ENCODE data around the gene SLC41A3.
"Not testable (repeated sequence)": the region's sequence is repeated elsewhere in the genome, so short reads cannot be mapped to it uniquely, and the experiment has no call there.

SLC41A3 gene

DNA sequence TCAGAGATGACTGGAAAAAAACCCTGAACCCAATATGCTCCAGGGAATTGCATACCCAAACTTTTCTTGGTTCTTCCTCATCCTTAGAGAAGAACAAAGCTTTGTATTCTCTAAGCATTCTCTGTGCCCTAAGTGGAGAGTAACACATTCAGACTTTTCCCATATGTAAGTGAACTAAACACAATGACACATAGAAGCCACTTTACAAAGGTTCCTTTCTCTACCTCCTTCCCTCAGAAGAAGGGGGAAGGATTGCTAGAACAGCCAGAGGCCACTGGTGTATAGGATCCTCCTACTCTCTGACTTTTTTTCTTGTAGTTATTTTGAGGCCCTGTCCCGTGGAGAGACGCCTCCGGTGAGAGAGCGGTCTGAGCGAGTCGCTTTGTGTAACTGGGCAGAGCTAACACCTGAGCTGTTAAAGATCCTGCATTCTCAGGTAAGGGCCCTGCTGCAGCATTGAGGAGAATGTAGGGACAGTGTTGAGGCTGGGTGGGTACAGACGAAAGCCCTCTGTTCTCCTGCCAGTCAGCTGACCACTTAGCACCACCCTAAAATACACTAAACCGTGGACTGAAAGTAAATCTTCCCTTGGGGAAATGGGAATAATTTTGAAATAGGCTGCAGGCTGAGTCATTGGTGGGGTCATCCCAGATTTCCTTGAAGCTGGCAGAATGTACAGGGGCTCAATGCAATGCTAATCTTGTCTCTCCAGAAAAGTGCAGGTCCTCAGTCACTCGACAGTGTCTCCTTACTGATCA, 108.5 kb downstream of the SLC41A3 start:
- not testable (repeated sequence) for DNase-seq

DNA sequence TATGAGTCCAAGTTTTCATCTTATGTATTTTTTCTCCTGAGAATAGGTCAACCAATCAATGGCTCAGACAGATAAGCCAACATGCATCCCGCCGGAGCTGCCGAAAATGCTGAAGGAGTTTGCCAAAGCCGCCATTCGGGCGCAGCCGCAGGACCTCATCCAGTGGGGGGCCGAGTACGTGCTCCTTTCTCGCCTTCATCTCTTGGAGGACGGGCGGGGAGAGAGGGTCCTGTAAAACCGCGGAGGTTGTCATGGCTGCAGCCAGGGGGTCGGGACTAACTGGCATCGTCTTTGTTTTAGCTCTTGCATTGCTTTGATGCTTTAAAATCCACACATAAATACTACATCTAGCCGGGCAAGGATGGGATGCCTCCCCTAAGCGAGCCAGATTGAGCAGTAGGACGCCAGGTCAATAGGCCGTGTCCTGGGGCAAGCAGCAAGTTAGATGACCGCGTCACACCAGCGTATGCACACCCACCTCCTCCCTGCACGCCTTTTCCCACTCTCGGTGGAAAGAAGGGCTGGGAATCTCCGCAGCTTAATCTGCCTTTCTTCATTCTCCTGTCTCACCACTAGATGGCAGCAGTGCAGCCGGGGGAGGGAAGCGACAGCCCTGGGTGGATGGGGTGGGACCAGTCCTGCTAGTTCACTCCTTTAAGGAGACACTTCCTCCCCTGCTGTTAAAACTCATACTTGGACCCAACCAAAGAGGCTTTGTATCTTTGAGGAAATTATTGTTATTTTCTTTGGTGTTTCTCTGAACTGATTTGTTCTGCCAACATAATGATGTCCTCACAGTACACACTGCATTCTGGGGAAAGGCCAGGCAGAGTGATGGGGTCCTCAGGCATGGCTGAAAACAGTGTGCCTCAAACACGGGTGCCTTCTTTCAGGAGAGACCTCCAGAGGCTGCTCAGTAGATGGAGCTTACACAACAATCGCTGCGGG, 111.7 kb downstream of the SLC41A3 start:
- DNase-seq = peak; percentile 31

DNA sequence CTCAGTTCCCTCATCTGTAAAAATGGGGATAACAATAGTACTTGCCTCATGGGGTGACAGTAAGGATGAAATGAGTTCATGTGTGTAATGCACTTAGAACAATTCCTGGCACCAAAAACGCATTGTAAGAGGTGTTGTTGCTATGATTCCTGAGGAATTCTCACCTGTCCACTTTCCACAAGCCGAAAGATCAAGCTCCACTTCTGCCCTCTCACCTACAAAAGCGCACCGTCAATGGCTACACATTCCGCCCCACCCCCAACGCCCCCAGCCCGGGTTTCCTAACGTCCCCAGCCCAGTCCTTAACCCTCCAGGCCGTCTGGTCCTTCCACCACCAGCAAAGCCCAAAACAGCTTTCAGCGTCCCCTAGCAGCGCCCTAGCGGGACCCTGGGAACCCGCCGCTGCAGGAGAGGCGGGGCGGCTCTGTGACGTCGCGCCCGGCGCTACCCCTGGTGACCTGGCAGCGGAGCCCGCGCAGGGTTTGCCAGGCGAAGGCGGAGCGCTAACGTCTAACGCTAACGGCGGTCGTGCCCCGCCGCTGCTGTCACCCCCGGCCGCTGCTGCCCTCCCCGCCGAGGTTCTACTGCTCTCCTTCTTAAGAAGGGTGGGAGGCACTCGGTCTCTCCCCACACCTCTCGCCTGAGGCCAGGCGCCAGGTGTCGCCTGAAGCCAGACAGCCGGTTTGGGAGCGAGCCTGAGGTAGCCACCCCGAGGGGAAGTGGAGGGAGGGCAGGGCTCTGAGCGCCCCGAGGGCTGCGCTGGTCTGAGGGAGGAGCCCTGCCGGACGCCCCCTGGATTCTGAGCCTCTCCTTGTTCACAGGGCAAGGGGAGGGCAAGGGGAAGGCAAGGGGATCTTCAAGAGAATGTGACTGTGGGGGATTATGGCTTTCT, 115.0 kb downstream of the SLC41A3 start, which contains the start of gene ROPN1B:
TSS of gene ROPN1B (plus strand) at position 478 of the 892 bp plus-strand sequence. CDS start 2,877 bp downstream, outside the sequence.
- not testable (repeated sequence) for DNase-seq

DNA sequence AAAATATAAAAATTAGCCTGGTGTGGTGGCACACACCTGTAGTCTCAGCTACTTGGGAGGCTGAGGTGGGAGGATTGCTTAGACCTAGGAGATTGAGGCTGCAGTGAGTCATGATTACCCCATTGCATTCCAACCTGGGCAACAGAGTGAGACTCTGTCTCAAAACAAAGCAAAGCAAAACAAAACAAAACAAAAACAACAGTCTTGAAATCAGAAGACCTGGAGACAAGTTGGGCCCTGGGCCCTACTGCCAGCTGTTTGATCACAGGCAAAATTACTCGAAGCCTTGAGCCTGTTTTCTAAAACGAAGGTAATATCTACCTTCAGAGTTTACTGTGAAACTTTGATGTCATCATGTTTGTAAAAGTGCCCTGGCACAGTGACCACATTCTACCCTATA, 115.8 kb downstream of the SLC41A3 start:
- DNase-seq = not testable (repeated sequence)

DNA sequence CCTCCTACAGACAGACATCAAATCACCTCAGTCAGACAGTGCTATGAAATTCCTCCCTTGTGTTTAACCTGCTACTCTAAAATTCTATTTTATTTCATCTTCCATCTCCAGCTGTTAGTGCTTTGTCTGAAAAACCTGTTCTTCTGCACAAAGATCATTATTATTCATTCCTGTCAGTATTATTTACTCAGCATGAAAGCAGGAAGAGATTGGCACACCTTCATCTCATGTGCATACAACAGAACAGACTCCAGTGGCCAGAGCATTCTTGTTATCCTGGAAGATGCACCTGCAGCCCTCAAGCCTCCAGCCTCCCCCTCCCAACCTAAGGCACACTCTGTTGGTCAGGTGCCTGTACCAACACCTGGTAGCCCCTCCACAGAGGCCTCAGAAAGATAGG, 116.8 kb downstream of the SLC41A3 start:
- DNase-seq = peak; percentile 87

DNA sequence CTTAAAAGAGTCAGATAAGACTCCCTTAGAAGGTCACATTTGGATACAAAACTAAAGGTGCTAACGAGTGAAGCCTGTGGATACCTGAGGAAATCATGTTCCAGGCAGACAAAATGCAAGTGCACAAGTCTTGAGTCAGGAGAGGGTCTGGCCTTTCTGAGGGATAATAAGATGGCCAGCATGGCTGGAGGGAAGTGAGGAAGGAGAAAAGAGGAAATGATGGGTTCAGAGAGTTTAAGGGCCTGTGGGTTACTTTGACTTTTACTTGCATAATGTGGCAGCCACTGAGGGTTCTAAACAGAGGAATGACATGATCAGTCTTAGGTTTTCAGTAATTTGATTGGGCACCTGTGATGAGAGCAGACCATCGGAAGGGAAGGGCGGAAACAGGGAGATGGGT, 118.4 kb downstream of the SLC41A3 start:
- no peak for DNase-seq

DNA sequence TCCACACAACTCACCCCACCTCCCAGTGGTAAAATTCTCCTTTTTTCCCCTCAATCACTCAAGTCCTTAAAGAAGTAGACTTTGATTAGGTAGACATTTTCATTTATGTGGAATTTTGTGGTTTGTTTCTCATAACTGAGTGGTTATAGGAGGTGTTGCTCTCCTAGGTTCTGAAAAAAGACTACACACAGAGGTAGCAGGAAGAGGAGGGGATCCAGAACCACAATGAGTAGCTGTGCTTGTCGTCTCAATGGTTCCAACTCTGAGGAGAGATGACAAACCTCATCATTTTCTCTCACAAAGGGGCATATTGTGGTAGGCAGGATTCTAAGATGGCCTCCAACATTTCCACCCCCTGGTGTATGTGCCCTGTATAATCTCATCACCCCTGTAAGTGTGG, 120.1 kb downstream of the SLC41A3 start:
- DNase-seq = not testable (repeated sequence)

DNA sequence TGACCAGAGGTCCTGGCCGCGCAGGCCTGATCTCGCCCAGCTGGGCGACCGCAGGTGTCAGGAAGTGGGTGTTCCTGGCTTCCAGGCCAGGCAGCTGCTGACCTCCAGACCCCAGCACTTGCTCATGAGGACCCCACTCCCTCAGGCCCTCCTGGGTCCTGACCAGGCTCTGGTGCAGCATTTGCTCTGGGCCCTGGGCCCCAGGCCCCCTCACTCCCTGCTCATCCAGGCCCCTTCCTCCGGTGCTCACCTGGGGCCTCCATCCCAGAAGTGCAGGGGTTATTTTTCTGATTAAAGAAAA, 122.7 kb downstream of the SLC41A3 start:
- DNase-seq = no peak

DNA sequence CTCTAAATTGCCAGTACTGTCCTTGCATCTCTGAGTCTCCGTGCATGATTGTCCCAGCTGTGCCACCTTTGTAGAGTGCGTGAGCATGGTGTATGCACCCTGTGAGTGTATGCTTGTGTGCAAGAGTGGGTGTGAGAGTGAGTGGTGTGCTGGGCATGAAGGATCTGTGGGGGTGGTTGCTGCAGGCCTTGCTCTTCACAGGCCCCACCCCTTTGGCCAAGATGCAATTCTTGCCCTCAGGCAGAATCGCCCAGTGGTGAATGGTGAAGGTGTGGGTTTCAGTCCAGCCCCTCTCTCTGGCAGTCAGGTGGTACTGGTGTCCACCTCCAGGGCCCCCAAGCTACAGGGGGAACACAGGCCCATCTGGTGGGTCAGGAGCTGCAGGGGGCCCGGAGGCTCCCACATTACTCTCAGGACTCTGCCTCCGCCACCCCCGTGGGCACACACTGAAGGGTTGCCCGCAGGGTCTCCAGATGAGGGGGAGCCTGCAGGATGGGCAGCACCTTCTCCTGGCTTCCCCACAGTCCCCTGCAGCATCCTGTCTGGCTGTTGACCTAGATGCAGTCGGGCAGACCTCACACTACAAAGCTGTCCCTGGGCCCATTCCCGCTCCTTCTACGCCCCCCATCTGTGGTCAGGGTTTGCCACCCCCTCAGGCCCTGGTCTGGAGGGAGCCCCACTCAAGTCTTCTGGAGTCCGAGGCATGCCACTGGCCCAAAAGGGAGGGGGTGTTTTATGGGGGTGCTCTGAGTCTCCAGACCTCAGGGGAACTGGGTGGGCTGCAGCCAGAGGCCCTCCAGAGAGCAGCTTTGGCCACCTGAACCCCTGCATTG, 123.3 kb downstream of the SLC41A3 start:
- no peak for DNase-seq

DNA sequence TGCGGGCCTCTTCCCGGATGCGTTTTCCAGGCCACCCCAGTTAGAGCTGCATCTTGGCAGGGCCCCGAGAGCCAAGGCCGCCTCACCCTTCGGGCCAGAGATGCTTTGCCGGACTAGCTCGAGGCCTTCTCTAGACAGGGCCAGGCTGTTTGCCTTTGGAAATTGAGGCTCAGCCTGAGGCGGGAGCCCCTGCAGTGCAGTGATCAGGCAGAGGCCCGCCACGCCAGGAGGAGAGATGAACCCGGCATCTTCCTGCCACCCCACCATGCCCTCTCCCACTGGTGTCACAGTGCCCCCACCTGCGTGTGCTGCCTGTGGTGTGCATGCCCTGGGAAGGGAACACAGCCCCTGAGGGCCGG, 123.9 kb downstream of the SLC41A3 start:
- DNase-seq = no peak

DNA sequence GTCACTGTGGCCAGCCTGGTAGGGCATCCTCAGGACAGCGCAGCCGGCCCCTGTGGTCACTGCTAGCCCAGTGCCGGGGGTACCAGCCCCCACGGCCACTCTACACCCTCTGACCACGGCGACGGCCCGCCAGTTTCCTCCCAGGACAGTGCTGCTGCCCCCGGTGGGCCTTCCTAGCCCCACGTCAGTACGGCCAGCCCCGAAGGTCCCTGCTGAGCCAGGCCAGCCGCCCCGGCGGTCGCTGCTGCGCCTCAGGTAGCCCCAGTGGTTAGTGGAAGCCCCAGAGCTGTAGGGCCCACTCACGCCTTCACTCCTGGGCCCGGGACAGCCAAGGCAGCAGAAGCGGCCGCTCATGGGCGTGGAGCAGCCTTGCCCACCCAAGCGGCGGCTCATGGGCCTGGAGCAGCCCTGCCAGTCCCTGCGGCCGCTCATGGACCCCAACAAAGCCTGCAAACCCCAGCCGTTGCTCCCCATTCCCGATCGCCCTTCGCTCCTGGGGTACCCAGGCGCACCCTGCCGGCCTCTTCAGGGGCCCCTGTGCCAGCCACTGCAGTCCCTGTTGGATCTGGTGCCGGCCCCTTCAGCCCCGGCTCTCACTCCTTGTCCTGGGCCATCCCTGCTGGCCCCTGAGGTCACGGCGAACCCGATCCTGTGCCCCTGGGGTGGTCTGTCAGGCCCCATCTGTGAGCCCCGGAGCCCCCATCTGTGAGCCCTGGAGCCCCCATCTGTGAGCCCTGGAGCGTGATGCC, 124.4 kb downstream of the SLC41A3 start:
- DNase-seq = no peak

DNA sequence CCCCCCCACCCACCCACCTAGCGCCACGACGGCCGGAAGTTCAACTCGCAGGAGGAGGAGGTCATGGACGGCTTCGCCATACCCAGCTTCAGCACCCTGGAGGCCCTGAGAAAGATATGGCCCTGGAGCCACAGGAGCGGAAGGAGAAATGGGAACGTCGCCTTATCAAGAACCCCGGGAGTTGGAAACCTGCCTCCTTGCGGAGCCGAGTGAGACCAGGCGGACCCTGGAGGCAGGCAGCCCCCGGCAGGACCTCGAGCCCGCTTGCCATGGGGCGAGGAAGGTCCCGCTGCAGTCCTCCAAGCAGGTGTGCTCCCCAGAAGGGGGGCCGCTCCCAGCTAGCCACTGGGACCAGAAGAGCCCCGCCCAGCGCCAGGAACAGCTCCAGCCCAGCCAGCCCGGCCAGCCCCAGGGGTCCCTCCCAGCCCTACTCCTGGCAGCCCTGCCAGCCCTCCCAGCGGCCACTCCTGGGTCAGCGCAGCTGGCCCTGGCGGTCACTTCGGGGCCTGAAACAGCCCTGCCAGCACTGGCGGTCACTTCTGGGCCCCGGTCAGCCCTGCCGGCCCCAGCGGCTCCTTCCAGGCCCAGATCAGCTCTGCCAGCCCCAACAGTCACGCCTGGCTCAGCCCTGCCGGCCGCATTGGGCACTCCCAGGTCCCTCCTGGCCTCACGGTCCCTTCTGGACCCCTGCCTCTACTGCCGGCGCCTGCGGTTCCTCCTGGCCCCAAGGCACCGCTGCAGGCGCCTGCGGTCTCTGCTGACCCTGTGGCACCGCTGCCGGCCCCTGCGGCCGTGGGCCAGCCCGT, 125.2 kb downstream of the SLC41A3 start:
- DNase-seq = no peak

DNA sequence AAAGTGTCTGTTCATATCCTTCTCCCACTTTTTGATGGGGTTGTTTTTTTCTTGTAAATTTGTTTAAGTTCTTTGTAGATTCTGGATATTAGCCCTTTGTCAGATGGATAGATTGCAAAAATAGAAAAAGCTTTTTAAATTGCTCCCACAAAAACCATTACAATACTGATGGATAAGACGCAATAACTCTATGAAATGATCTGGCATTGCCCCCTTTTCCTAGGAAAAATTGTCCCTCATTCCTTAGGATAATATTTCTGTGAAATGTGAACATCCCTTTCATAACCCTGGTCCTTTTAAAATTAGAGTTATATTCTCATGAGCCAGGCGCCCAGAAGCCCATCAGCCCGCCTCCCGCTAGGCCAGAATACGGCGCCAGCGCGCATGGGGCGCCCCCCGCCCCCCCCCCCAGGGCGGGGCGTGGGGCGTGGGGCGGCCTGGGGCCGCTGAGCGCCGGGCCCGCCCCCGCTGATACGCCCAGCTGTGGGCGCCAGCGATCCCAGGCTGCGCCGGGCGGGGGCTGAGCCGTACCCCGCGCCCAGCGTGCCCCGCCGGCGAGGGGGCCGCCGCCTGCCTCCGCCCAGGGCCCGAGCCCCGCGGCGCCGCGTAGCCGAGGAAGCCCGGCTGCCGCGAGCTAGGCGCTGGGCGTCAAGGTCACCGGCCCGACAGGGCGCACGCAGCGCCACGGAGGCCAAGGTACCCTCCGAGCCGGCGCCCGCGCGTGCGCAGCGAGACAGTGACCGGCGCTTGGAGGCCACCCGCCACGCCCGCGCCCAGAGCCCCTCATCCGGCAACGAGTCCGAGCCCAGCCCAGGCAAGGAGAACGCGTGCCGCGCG, 126.0 kb downstream of the SLC41A3 start:
- DNase-seq = no peak

DNA sequence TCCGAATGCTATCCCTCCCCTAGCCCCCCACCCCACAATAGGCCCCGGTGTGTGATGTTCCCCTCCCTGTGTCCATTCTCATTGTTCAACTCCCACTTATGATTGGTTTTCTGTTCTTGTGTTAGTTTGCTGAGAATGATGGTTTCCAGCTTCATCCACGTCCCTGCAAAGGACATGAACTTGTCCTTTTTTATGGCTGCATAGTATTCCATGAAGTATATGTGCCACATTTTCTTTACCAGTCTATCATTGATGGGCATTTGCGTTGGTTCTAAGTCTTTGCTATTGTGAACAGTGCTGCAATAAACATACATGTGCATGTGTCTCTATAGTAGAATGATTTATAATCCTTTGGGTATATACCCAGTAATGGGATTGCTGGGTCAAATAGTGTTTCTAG, 126.9 kb downstream of the SLC41A3 start:
- DNase-seq = not testable (repeated sequence)
